OCI-LY1 (cell line): ENCODE data around the gene ZBTB16.

Experiments
- H2AFZ ChIP-seq: fragments of 200-600 bp; sonication (generic), shearing (Covaris generic); 2 replicates; pipeline ENCODE4 v1.6.0; 2014; ENCODE audit warnings: antibody characterized with exemption, mild to moderate bottlenecking, low read length
- H3F3A ChIP-seq: fragments of 200-600 bp; sonication (generic), shearing (Covaris generic); 2 replicates; pipeline ENCODE4 v1.6.0; 2014; ENCODE audit warnings: mild to moderate bottlenecking, antibody characterized with exemption, low read length, moderate library complexity; ENCODE audit not compliant: insufficient read depth
- H3K27ac ChIP-seq: fragments of 200-600 bp; sonication (generic); 2 replicates; pipeline ENCODE4 v1.5.1; 2014; ENCODE audit warnings: low read length, mixed run types, mild to moderate bottlenecking, low read depth; ENCODE audit not compliant: poor library complexity, severe bottlenecking
- H3K27me3 ChIP-seq: fragments of 200-600 bp; sonication (generic); 2 replicates; pipeline ENCODE4 v1.6.0; 2014; ENCODE audit warnings: antibody characterized with exemption, mild to moderate bottlenecking, low read length, moderate library complexity; ENCODE audit not compliant: insufficient read depth
- H3K36me3 ChIP-seq: fragments of 200-600 bp; sonication (generic); 2 replicates; pipeline ENCODE4 v1.6.1; 2014; ENCODE audit warnings: mild to moderate bottlenecking, antibody characterized with exemption, low read length, moderate library complexity, mixed read lengths; ENCODE audit not compliant: insufficient read depth
- H3K4me1 ChIP-seq: fragments of 200-600 bp; sonication (generic); 2 replicates; pipeline ENCODE4 v1.5.1; 2014; ENCODE audit warnings: mild to moderate bottlenecking, low read length, moderate library complexity; ENCODE audit not compliant: insufficient read depth, severe bottlenecking
- H3K4me2 ChIP-seq: fragments of 200-600 bp; sonication (generic), shearing (Covaris generic); 2 replicates; pipeline ENCODE4 v1.6.1; 2014; ENCODE audit warnings: low read length
- H3K4me3 ChIP-seq: fragments of 200-600 bp; sonication (generic); 2 replicates; pipeline ENCODE4 v1.5.1; 2014; ENCODE audit warnings: low read length, low read depth, mild to moderate bottlenecking, mixed read lengths; ENCODE audit not compliant: poor library complexity, severe bottlenecking
- H3K79me2 ChIP-seq: fragments of 200-600 bp; shearing (Covaris generic); 2 replicates; pipeline ENCODE4 v1.6.1; 2016; ENCODE audit warnings: mixed run types, low read length, mixed read lengths; ENCODE audit not compliant: insufficient read depth
- H3K9ac ChIP-seq: fragments of 200-600 bp; sonication (generic), shearing (Covaris generic); 2 replicates; pipeline ENCODE4 v1.6.1; 2014; ENCODE audit warnings: mild to moderate bottlenecking, low read length, mixed read lengths
- H3K9me2 ChIP-seq: fragments of 200-600 bp; sonication (generic), shearing (Covaris generic); 2 replicates; pipeline ENCODE4 v1.6.1; 2014; ENCODE audit warnings: low read depth, mild to moderate bottlenecking, low read length, mixed read lengths
- H3K9me3 ChIP-seq: fragments of 200-600 bp; shearing (Covaris generic); 2 replicates; pipeline ENCODE4 v1.6.1; 2014; ENCODE audit warnings: low read length, mixed read lengths
- H4K20me1 ChIP-seq: fragments of 200-600 bp; sonication (generic), shearing (Covaris generic); 2 replicates; pipeline ENCODE4 v1.6.0; 2016; ENCODE audit warnings: mild to moderate bottlenecking, low read length; ENCODE audit not compliant: insufficient read depth
- CTCF ChIP-seq: fragments of 200-600 bp; sonication (generic), shearing (Covaris generic); IDR thresholded peaks from 2 replicates; pipeline ENCODE4 v1.5.1; 2017; ENCODE audit warnings: mild to moderate bottlenecking, antibody characterized with exemption, low read length, moderate library complexity, mixed read lengths
- EZH2 ChIP-seq: fragments of 200-600 bp; sonication (generic), shearing (Covaris generic); IDR thresholded peaks from 2 replicates; pipeline ENCODE4 v1.8.0; 2017; ENCODE audit warnings: borderline replicate concordance, mixed run types, mild to moderate bottlenecking, antibody characterized with exemption, low read length, moderate library complexity, mixed read lengths

ZBTB16 gene

GRCh38 chr11:114042234-114042633 lies 17.3 kb upstream of the ZBTB16 start:
- no peaks in the 10 kb centered on the region for H3K9me3 ChIP-seq
- no peak overlapping the region for H2AFZ ChIP-seq
- H3F3A ChIP-seq: no peaks in the 10 kb centered on the region
- no peaks in the 10 kb centered on the region for H3K4me1 ChIP-seq
- no peaks in the 10 kb centered on the region for H3K36me3 ChIP-seq
- no peaks in the 10 kb centered on the region for H4K20me1 ChIP-seq
- H3K27ac ChIP-seq: no peak overlapping the region
- H3K27me3 ChIP-seq: no peaks in the 10 kb centered on the region
- H3K4me3 ChIP-seq: no peak overlapping the region
- H3K9ac ChIP-seq: no peak overlapping the region
- no peak overlapping the region for H3K4me2 ChIP-seq
- H3K79me2 ChIP-seq: no peaks in the 10 kb centered on the region
- no peak for TF ChIP-seq EZH2
- TF ChIP-seq CTCF: no peak
- H3K9me2 ChIP-seq: no peaks in the 10 kb centered on the region

GRCh38 chr11:114044042-114044871 lies 15.3 kb upstream of the ZBTB16 start:
- no peaks in the 10 kb centered on the region for H3K9me3 ChIP-seq
- TF ChIP-seq EZH2: no peak
- TF ChIP-seq CTCF: no peak

GRCh38 chr11:114047327-114047726 lies 12.2 kb upstream of the ZBTB16 start:
- H3K9me2 ChIP-seq: no peaks in the 10 kb centered on the region
- no peak overlapping the region for H3K27ac ChIP-seq
- TF ChIP-seq EZH2 (no peak), CTCF (no peak)
- H3K9ac ChIP-seq: no peak overlapping the region
- H3K27me3 ChIP-seq: no peaks in the 10 kb centered on the region; the same call in 1 of the 2 replicates
- H3K9me3 ChIP-seq: no peaks in the 10 kb centered on the region
- H3K4me2 ChIP-seq: no peak overlapping the region
- no peak overlapping the region for H2AFZ ChIP-seq
- H3F3A ChIP-seq: no peaks in the 10 kb centered on the region
- no peaks in the 10 kb centered on the region for H3K79me2 ChIP-seq
- H3K4me3 ChIP-seq: no peak overlapping the region
- no peaks in the 10 kb centered on the region for H3K4me1 ChIP-seq
- H3K36me3 ChIP-seq: no peaks in the 10 kb centered on the region
- no peaks in the 10 kb centered on the region for H4K20me1 ChIP-seq

More at GRCh38 chr11:114044042-114044871, 15.3 kb upstream of the ZBTB16 start:
- Histone ChIP-seq H3K9me2 (no peaks in the 10 kb centered on the region), H3K4me3 (no peak overlapping the region), H4K20me1 (no peaks in the 10 kb centered on the region), H2AFZ (no peak overlapping the region), H3K36me3 (no peaks in the 10 kb centered on the region), H3K27me3 (no peaks in the 10 kb centered on the region), H3K27ac (no peak overlapping the region), H3K9ac (no peak overlapping the region), H3K4me1 (no peaks in the 10 kb centered on the region), H3F3A (no peaks in the 10 kb centered on the region), H3K4me2 (no peak overlapping the region), H3K79me2 (no peaks in the 10 kb centered on the region)
